Neural cell (in vitro differentiated cells): ENCODE measurements around the gene ALS2.

Experiments
- CTCF ChIP-seq: fragments of 450-650 bp; IDR thresholded peaks from 2 replicates; pipeline ENCODE4 v1.5.1; 2014; ENCODE audit warnings: antibody characterized with exemption, mild to moderate bottlenecking, moderate library complexity; ENCODE audit not compliant: poor library complexity, severe bottlenecking
- EP300 ChIP-seq: fragments of 450-650 bp; conservative IDR thresholded peaks from 2 replicates; pipeline ENCODE4 v1.6.1; 2014; ENCODE audit warnings: antibody characterized with exemption, mild to moderate bottlenecking, moderate library complexity; ENCODE audit not compliant: poor library complexity, severe bottlenecking
- EZH2 ChIP-seq: fragments of 200-600, 300-800 bp; shearing (Covaris generic), sonication (generic); IDR thresholded peaks from 2 replicates; pipeline ENCODE4 v1.6.1; 2014; ENCODE audit warnings: antibody characterized with exemption, low read length, borderline replicate concordance, mild to moderate bottlenecking; ENCODE audit not compliant: insufficient read depth, poor library complexity, severe bottlenecking
- POLR2AphosphoS5 ChIP-seq: IDR thresholded peaks from 2 replicates; pipeline ENCODE4 v1.6.1; 2012
- TAF1 ChIP-seq: IDR thresholded peaks from 2 replicates; pipeline ENCODE4 v1.6.1; 2012; ENCODE audit warnings: low read depth
- TF ChIP-seq, protein P1 (sequence below): IDR thresholded peaks from 2 replicates; pipeline ENCODE4 v1.6.1; 2012; ENCODE audit warnings: borderline replicate concordance

GRCh38 chr2:201779901-201780673, 646 bp downstream of the ALS2 start:
- TF ChIP-seq, protein P1, sequence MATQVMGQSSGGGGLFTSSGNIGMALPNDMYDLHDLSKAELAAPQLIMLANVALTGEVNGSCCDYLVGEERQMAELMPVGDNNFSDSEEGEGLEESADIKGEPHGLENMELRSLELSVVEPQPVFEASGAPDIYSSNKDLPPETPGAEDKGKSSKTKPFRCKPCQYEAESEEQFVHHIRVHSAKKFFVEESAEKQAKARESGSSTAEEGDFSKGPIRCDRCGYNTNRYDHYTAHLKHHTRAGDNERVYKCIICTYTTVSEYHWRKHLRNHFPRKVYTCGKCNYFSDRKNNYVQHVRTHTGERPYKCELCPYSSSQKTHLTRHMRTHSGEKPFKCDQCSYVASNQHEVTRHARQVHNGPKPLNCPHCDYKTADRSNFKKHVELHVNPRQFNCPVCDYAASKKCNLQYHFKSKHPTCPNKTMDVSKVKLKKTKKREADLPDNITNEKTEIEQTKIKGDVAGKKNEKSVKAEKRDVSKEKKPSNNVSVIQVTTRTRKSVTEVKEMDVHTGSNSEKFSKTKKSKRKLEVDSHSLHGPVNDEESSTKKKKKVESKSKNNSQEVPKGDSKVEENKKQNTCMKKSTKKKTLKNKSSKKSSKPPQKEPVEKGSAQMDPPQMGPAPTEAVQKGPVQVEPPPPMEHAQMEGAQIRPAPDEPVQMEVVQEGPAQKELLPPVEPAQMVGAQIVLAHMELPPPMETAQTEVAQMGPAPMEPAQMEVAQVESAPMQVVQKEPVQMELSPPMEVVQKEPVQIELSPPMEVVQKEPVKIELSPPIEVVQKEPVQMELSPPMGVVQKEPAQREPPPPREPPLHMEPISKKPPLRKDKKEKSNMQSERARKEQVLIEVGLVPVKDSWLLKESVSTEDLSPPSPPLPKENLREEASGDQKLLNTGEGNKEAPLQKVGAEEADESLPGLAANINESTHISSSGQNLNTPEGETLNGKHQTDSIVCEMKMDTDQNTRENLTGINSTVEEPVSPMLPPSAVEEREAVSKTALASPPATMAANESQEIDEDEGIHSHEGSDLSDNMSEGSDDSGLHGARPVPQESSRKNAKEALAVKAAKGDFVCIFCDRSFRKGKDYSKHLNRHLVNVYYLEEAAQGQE: no peak
- TF ChIP-seq CTCF (peak; percentile 8), TAF1 (peak; percentile 60), EZH2 (no peak), POLR2AphosphoS5 (no peak), EP300 (no peak)
